Stimulated activated naive CD4-positive, alpha-beta T cell (primary cell): Measurements from ENCODE around the gene TMOD2.
"Not testable (repeated sequence)": the region's sequence is repeated elsewhere in the genome, so short reads cannot be mapped to it uniquely, and the experiment has no call there.

Experiments
- DNase-seq, 6 experiments: peaks; one replicate each; lab custom pipeline; 2025; lab: John Stamatoyannopoulos, UW

The TMOD2 gene

DNA sequence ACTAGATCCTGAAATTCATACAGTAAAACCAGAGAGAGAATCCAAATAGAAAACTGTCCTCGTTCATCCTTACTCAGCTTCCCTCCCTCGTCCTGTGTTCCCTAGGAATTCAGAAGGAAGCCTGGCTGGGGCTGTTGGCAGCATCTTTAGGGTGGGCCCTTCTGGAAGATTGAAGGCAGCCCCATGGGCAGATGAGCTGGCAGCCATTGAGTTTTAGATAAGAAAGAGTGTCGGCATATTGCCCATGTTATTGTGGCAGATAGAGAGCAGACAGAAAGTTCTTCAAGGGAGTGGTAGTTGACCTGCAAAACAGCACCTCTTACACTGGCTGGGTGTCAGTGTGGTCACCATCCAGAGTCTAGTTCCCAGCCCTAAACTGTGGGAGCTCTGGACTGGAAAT, 23.5 kb downstream of the TMOD2 start:
- no peak for DNase-seq

- DNase-seq: peak; percentile 7 to 55 (median 28)
Observed at GRCh38 chr15:51775967-51776816, 24.8 kb downstream of the TMOD2 start.

DNA sequence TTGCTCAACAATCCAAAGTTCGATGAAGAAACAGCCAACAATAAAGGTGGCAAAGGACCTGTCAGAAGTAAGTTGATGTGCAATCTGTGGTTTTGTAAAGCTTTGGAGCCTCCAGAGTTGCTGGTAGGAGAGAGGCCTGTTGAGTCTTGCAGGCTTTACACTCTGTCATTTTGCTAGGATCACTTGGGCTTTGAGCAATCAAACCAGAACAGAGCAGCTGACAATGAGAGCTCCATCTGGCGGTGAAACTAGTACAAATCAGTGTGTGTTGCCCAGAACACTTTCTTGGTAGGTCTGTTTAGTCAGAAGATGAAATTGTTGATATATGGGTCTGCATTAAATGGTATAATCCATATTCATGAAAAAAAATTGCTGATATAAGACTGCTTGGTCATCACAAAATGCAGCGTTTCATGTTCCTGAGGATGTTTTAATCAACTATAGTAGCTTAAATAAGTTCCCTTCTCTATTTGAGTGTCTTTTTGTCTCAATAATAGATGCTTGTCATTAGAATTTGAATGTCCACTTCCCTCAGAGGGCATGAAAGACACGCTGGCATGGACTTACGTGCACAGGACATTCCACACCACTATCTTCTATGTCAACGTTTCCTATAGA, 25.7 kb downstream of the TMOD2 start:
- peak in 5 of 6 experiments; percentile 33 to 74 (median 53) for DNase-seq

DNA sequence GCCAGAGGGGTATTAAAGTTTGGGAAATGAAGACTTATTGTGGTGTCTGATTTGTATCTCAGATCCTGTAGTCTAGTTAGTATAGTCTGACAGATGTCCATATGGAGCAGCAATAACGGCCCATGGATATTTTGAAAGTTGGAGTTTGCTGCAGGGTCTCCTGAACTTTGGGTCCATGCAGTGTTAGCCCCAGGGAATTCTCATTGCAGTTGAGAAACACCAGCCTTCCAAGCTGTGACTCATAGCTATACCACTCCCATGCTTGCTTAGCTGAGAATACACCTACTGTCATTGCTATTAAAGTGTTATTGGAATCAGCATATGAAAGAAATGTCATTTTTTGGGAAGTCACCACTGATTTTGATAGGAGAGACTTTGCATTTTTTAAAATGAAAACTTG, 29.2 kb downstream of the TMOD2 start:
- no peak for DNase-seq

DNA sequence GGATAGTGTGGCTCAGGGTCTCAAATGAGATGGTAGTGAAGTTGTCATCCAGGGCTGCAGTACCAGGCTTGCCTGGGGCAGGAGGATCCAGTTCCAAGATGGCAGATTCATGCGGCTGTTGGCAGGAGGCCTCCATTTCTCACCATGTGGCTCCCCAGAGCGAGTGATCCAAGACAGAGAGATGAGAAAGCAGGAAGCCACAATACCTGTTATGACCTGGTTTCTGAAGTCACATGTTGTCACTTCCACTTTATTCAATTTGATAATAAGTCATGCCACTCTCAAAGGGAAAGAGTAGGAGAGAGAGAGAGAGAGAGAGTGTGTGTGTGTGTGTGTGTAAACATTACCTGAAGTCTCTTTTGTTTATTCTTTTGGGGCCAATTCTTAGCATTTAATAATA, 30.1 kb downstream of the TMOD2 start:
- DNase-seq: no peak

DNA sequence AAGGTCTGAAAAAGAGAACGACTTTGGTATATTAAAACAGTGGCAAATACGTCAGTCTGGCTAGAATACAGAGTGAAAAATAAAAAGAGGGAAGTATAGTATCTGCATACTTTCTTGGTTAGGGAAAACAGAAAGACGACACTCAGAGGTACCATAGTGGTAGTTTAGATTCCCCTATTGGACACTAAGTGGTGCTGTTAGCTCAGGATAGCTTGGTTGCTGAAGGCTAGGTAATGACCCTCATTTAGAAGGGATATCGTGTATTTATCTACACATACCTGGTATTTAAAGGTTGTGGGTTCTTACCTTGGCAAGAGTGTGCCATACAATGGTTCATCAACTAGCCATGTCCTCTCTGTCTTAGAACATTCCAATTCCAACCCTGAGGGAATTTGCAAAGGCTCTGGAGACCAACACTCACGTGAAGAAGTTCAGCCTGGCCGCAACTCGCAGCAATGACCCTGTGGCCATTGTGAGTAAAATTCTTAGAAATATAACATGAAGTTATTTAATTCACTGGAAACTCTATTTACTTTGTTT, 31.0 kb downstream of the TMOD2 start:
- no peak for DNase-seq

DNA sequence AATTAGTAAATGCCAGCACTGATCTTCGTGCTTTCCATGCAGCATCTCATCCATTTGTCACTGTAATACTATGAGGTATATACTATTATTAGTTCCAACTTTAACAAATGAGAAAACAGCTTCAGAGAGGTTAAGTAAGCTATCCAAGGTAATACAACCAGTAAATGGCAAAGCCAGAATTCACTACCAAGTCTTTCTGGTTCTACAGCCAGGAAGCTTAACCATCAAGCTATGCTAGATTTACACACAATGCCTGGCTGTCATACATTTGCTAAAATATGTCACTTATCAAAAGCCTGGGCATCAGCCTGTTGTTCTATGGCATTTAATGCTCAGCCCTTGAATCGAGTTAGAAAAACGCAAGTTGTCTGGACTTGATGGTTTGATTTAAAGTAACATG, 32.6 kb downstream of the TMOD2 start:
- DNase-seq: no peak

- not testable (repeated sequence) for DNase-seq
Observed at GRCh38 chr15:51787130-51787529, 35.7 kb downstream of the TMOD2 start.

GRCh38 chr15:51792474-51792873, 41.1 kb downstream of the TMOD2 start:
- DNase-seq: not testable (repeated sequence)

- DNase-seq: no peak
Observed at GRCh38 chr15:51793521-51794305, 42.3 kb downstream of the TMOD2 start.

GRCh38 chr15:51796847-51797401, 45.5 kb downstream of the TMOD2 start:
- no peak for DNase-seq

- no peak for DNase-seq
Observed at GRCh38 chr15:51798281-51798680, 46.9 kb downstream of the TMOD2 start.

DNA sequence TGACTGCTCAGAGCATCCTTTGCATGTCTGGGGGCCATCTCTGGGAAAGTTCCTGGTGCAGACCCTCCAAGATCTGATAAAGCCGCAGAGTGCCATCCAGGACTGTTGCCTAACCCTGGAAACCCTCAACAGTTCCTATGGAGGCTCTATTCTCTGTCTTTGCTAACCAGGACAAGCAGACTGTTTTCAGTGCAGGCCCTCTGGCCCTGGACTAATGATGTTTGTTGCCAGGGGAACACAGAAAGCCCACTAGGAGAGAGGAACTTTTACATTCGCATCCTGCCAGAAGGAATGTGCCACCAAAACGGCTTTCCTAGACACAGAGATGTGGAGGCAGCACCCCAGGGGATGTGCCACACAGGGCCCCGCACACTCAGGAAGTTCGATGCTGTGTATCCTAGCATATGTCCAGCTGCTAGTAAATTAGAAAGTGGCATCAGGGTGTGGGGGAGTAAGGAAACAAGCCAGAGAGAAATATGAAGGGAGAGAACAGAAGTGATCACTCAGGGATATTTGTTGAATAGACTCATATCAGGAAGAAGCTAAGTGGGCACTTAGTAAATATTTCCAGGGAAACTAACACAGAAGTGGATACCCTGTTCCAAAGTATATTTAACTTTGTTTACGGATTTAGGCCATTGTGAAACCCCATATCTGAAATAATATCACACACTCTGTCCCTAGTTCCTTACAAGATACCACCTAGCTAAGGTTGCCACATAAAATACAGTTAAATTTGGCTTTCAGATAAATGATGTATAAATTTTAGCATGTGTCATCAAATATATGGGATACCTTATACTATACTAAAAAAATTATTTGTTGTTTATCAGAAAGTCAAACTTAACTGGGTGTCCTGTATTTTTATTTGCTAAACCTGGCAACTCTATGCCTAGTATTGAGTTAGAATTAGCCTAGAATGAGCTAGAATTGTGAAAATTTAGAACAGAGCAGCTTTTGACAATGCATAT, 48.2 kb downstream of the TMOD2 start:
- no peak for DNase-seq

GRCh38 chr15:51801391-51801835, 50.0 kb downstream of the TMOD2 start:
- DNase-seq: no peak

DNA sequence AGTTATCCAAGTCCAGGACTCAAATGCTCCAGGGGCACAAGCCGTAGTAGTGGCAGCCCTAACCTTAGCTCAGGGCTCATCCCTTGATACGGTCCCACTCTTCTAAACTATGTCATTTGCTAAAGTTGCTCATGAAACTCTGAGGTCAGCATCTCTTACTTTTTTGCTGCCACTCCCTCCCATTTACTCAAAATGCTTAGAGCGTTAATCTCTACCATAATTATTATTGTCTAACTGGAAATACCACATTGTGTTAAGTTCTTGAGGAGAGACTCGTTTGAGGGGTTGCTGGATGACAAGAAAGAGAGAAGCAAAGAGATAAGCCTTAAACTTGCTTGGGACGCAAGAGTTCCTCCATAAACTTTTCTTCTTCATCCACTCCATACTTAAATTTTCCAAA, 51.2 kb downstream of the TMOD2 start:
- DNase-seq: no peak

DNA sequence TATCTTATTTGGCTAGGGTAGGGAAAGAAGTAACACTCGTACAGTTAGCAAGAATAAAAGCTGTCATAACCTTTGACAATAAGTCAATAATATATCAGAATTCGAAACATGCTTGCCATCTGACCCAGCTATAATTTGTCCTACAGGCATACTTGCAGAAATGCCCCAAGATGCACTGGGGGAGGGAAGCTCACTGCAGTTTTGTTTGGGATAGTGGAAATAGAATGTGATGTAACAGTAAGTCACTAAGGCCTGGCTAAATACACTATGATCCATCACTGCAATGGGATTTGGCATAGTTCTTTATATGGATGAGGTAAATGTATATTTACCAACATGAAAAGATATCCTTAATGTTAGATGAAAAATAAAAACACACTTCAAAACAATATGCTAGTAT, 52.6 kb downstream of the TMOD2 start:
- no peak for DNase-seq

GRCh38 chr15:51806123-51806522, 54.7 kb downstream of the TMOD2 start:
- DNase-seq: no peak

DNA sequence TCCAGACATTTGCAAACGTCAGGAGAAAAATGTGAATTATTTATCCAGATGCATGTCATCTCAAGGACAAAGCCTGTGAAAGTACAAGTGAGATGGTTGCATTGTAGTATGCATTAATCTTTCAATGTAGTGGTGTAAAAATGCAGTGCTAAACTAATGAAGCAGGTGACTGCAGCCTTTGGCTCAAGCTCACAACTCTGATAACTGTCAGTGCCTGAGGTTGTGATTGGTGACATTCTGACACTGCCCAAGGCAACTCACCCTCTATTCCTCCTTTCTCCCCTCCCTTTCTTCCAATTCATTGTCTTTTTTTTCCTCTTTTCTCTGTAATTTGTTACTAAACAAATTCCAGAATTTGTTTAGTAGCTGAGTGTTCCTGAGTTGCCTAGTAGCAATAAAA, 58.1 kb downstream of the TMOD2 start:
- no peak for DNase-seq

GRCh38 chr15:51812598-51812997, 61.2 kb downstream of the TMOD2 start:
- DNase-seq: no peak

- no peak for DNase-seq
Observed at GRCh38 chr15:51814606-51815005, 63.2 kb downstream of the TMOD2 start.

DNA sequence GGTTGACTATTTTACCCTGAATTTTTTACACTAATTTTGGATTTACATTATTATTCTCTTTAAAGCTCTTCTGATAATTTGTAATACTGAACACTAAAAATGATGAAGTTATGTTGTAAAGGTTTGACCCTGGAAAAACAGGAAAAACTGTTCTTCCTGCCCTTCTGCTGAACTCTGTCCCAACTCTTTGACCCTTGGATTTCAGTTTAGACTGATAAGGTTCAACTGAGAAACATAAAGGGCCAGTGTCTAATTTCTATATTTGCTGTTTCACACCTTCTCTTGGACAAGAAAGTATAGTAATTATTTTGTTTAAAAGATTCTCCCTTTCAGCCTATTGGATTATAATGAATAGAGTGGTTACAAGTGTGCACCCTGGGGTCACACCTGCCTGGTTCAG, 65.2 kb downstream of the TMOD2 start:
- DNase-seq: no peak
